Cardiac fibroblast (primary cell): ENCODE data around the gene WNT5A.

Experiments
- DNase-seq, 2 donors: peaks; one replicate each; pipeline versions ENCODE4 v3.0.0 to v3.0.0-alpha.2; 2010; ENCODE audit warnings: low read depth in 2 of 2
- H3K4me3 ChIP-seq, 2 donors: replicated peaks in 1 of 2; 1 replicate in 1 of 2; 2 replicates in 1 of 2; pipeline ENCODE4 v1.5.1; 2011; ENCODE audit warnings: low read depth in 2 of 2, low read length in 2 of 2, mild to moderate bottlenecking in 2 of 2, moderate library complexity in 1 of 2
- CTCF ChIP-seq: IDR thresholded peaks from one replicate; pipeline ENCODE4 v1.5.1; 2011; ENCODE audit warnings: low read depth, mild to moderate bottlenecking, low read length, inconsistent platforms

WNT5A gene

GRCh38 chr3:55487381-55488241, 505 bp upstream of the WNT5A start:
- TF ChIP-seq CTCF: no peak
- peak overlapping the region; percentile 79 to 90 for H3K4me3 ChIP-seq
- peak; percentile 63 to 79 for DNase-seq

GRCh38 chr3:55486101-55486856, 827 bp downstream of the WNT5A start:
- peak overlapping the region; percentile 79 to 90 for H3K4me3 ChIP-seq
- DNase-seq: peak; percentile 64 to 83
- no peak for TF ChIP-seq CTCF

- H3K4me3 ChIP-seq: peak overlapping the region; percentile 44 to 90
- peak; percentile 87 to 92 for DNase-seq
- TF ChIP-seq CTCF: peak; percentile 79
Measured at GRCh38 chr3:55484801-55485791, 2.0 kb downstream of the WNT5A start.

GRCh38 chr3:55484191-55484689, 2.9 kb downstream of the WNT5A start:
- peak overlapping the region in 1 of 2 donors; percentile 90 for H3K4me3 ChIP-seq
- no peak for TF ChIP-seq CTCF
- DNase-seq: no peak

GRCh38 chr3:55483196-55484095, 3.7 kb downstream of the WNT5A start:
- no peak for DNase-seq
- no peak for TF ChIP-seq CTCF
- H3K4me3 ChIP-seq: peak overlapping the region in 1 of 2 donors; percentile 56
